ENCODE results near the gene GALNT15.

DNA sequence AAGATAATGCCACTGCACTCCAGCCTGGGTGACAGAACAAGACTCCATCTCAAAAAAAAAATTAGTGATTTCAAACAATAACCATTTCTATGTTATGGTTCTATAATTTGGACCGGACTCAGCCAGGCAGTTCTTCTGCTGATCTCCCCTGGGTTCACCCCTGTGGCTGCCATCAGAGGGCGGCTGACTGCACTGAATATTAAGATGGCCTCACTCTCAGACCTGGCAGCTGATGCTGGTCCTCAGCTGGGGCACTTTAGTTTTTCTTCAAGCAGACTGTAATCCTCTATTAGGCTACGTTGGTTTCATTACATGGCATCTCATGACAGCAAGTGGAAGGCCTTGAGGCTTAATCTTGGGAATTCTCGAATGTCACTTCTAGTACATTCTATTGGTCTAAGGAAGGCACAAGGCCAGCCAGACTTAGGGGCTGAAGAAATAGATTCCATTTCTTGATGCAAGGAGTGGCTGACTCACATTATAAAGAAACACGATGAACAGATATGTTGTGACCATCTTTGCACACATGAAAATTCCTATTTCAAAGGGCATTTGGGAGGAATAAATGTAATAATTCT is 12.8 kb downstream of the GALNT15 start:
- TF ChIP-seq, protein P1, sequence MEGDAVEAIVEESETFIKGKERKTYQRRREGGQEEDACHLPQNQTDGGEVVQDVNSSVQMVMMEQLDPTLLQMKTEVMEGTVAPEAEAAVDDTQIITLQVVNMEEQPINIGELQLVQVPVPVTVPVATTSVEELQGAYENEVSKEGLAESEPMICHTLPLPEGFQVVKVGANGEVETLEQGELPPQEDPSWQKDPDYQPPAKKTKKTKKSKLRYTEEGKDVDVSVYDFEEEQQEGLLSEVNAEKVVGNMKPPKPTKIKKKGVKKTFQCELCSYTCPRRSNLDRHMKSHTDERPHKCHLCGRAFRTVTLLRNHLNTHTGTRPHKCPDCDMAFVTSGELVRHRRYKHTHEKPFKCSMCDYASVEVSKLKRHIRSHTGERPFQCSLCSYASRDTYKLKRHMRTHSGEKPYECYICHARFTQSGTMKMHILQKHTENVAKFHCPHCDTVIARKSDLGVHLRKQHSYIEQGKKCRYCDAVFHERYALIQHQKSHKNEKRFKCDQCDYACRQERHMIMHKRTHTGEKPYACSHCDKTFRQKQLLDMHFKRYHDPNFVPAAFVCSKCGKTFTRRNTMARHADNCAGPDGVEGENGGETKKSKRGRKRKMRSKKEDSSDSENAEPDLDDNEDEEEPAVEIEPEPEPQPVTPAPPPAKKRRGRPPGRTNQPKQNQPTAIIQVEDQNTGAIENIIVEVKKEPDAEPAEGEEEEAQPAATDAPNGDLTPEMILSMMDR (IDR thresholded peaks at IDR 0.05), result no peak
- TF ChIP-seq POLR2A (IDR thresholded peaks at IDR 0.05), result no peak
- no peak for TF ChIP-seq EP300 (IDR thresholded peaks at IDR 0.05)
- no peak for TF ChIP-seq POLR2AphosphoS5 (IDR thresholded peaks at IDR 0.05)
